K562 (cell line): Measurements from ENCODE around the gene TMCO1. TPM values are rescaled to one million over a fixed set of nuclear protein-coding genes. Genes with fewer than 3 reads are reported as not detected.

ENCODE experiments used
- E2F3 ChIP-seq: fragments of 250-450 bp; sonication (Bioruptor Pico); IDR thresholded peaks from 2 replicates; pipeline ENCODE4 v1.4.0; 2020; ENCODE audit warnings: mild to moderate bottlenecking
- GTF2F1 ChIP-seq: IDR thresholded peaks from 2 replicates; pipeline ENCODE4 v1.6.1; 2011; ENCODE audit warnings: low read depth, low read length, improper control_type of control experiment
- HBP1 ChIP-seq: fragments of 450-650 bp; formaldehyde crosslinking; IDR thresholded peaks from 2 replicates; pipeline ENCODE4 v1.4.0; 2022; ENCODE audit warnings: missing genetic modification characterization
- HNRNPK ChIP-seq: fragments of 200-400 bp; formaldehyde crosslinking; IDR thresholded peaks from one replicate; pipeline ENCODE4 v1.6.1; 2018; ENCODE audit warnings: mild to moderate bottlenecking, low read depth, low read length; ENCODE audit not compliant: poor library complexity, severe bottlenecking
- ILF3 ChIP-seq: fragments of 450-650 bp; IDR thresholded peaks from 2 replicates; pipeline ENCODE4 v1.6.1; 2018; ENCODE audit warnings: antibody characterized with exemption, mild to moderate bottlenecking, moderate library complexity, borderline replicate concordance
- KDM1A ChIP-seq, 2 experiments: fragments of 450-650 bp; IDR thresholded peaks; 2 replicates each; pipeline ENCODE4 v1.6.1; 2016; ENCODE audit warnings: mild to moderate bottlenecking in 2 of 2
- MLLT1 ChIP-seq, 2 experiments: fragments of 450-650 bp; IDR thresholded peaks; 2 replicates each; pipeline ENCODE4 v1.6.1; 2016
- THAP12 ChIP-seq: fragments of 250-450 bp; sonication (Bioruptor Pico); IDR thresholded peaks from 2 replicates; pipeline ENCODE4 v1.9.0; 2021; ENCODE audit warnings: mild to moderate bottlenecking, inconsistent platforms
- ZBTB17 ChIP-seq: fragments of 450-650 bp; formaldehyde crosslinking; IDR thresholded peaks from 2 replicates; pipeline ENCODE4 v1.4.0; 2020; ENCODE audit warnings: mild to moderate bottlenecking
- ZC3H11A ChIP-seq: IDR thresholded peaks from 2 replicates; pipeline ENCODE4 v1.6.1; 2012; ENCODE audit warnings: low read depth, low read length, improper control_type of control experiment
- ZNF146 ChIP-seq: IDR thresholded peaks from one replicate; pipeline ENCODE4 v1.6.1; 2018; ENCODE audit warnings: missing compliant biosample characterization; ENCODE audit not compliant: unreplicated experiment
- ZNF609 ChIP-seq: sonication (generic); formaldehyde crosslinking; IDR thresholded peaks from 2 replicates; pipeline ENCODE4 v1.8.1; 2023; ENCODE audit warnings: missing genetic modification reagents, mild to moderate bottlenecking, borderline replicate concordance
- ZNF740 ChIP-seq, 3 experiments: fragments of 200-800 bp in 1 of 3; sonication (Bioruptor generic) in 1 of 3; sonication (generic) in 1 of 3; formaldehyde crosslinking in 1 of 3; IDR thresholded peaks; 2 replicates each; pipeline versions ENCODE4 v1.6.1 to v1.8.0; 2016 to 2022; ENCODE audit warnings: mild to moderate bottlenecking in 2 of 3, missing compliant biosample characterization in 2 of 3, missing genetic modification characterization in 2 of 3, missing genetic modification reagents in 1 of 3
- ZNF780A ChIP-seq: fragments of 250-450 bp; sonication (Bioruptor Pico); IDR thresholded peaks from 2 replicates; pipeline ENCODE4 v1.5.0; 2021; ENCODE audit warnings: mild to moderate bottlenecking
- polyA plus RNA-seq, 8 experiments: library from polyadenylated mRNA; depleted of rRNA in 4 of 8; stranded (reverse) in 5 of 8; unstranded in 3 of 8; fragments of >200 nt; fragmentation: Nextera tagmentation in 2 of 8; fragmentation: Illumina TruSeq in 1 of 8; extraction: Ambion mirVana in 2 of 8; extraction: Trizol in 1 of 8; gene quantifications; 2 replicates each; pipeline versions ENCODE4 v1.2.1 to v1.2.3, GENCODE V29; 2011 to 2014; ENCODE audit warnings: inconsistent platforms in 1 of 8, missing spikeins in 1 of 8
- total RNA-seq, 7 experiments: library from RNA; depleted of rRNA in 6 of 7; stranded (reverse); fragments of >200 nt in 6 of 7; fragmentation: Illumina TruSeq in 2 of 7; extraction: Trizol in 2 of 7; gene quantifications; 2 replicates each; pipeline versions ENCODE4 v1.2.1 to v1.2.3, GENCODE V29; 2011 to 2021; ENCODE audit warnings: low replicate concordance in 1 of 7

The TMCO1 gene
- total and polyA plus RNA-seq, 9 of the 15 experiments (the other 6 are each of a cell fraction or from before 2014, with no cell fraction given), result 69.3 to 561 (median 175) TPM

GRCh38 chr1:165697881-165698760 lies 70.5 kb downstream of the TMCO1 start, which contains the start of gene ALDH9A1 (continued):
- no peak for TF ChIP-seq THAP12 (CRISPR knock-in tag)
- TF ChIP-seq ZNF780A (CRISPR knock-in tag), result no peak
- TF ChIP-seq GTF2F1, result 0 out of 2 replicates have a peak, but pooled peaks have one; percentile 21
- peak; percentile 46 to 73; a peak in 1 of 4 replicates for TF ChIP-seq MLLT1 (IDR thresholded peaks at IDR 0.05)
- 0 out of 2 replicates have a peak, but pooled peaks have one; percentile 71 for TF ChIP-seq ZNF609 (CRISPR knock-in tag)
- no peak for TF ChIP-seq ZNF146 (CRISPR knock-in tag)
- TF ChIP-seq HBP1 (CRISPR knock-in tag), result no peak
- no peak for TF ChIP-seq E2F3 (CRISPR knock-in tag)
- peak; percentile 25; the same call in 1 of the 2 replicates for TF ChIP-seq ILF3
- TF ChIP-seq ZBTB17 (CRISPR knock-in tag), result peak; percentile 81
- 0 out of 2 replicates have a peak, but pooled peaks have one; percentile 22 for TF ChIP-seq ZNF740 (CRISPR knock-in tag; IDR thresholded peaks at IDR 0.05)
- no peak for TF ChIP-seq ZNF740 (tag; IDR thresholded peaks at IDR 0.05)
- no peak for TF ChIP-seq HNRNPK
- TF ChIP-seq KDM1A (IDR thresholded peaks at IDR 0.05), result peak in 1 of 2 experiments; percentile 2; a peak in 1 of 4 replicates
- TF ChIP-seq ZC3H11A, result no peak
